Activated naive CD8-positive, alpha-beta T cell treated with anti-CD3 and anti-CD28 coated beads, Interleukin-2, amount 50 U/mL, for 16 hours (primary cell): ENCODE results near the gene KIAA0586.

Experiments
- DNase-seq: peaks from one replicate; pipeline ENCODE4 v3.0.0-alpha.2; 2020; ENCODE audit warnings: low read depth, low spot score

Gene KIAA0586

GRCh38 chr14:58598028-58598803 lies 170.7 kb downstream of the KIAA0586 start:
- DNase-seq: no peak

GRCh38 chr14:58598804-58599525 lies 171.4 kb downstream of the KIAA0586 start:
- no peak for DNase-seq

GRCh38 chr14:58599707-58600106 lies 172.2 kb downstream of the KIAA0586 start:
- no peak for DNase-seq
